Ovary (tissue), 9 donors: Measurements from ENCODE around the gene AJUBA. TPM values are rescaled to one million over a fixed set of nuclear protein-coding genes. Genes with fewer than 3 reads are reported as not detected.
A peak's percentile ranks its signal among the peaks of the same experiment; 100 is the strongest.

ENCODE experiments used
- DNase-seq, 5 donors: peaks; one replicate each; pipeline ENCODE4 v3.0.0-alpha.2; 2019 to 2020
- H3K27ac ChIP-seq, 2 donors: fragments of 200-600 bp; one replicate each; pipeline versions ENCODE4 v1.5.1 to v1.8.0; 2019 to 2022
- H3K27me3 ChIP-seq: fragments of 200-600 bp; one replicate; pipeline ENCODE4 v1.8.0; 2022
- H3K36me3 ChIP-seq: fragments of 200-600 bp; sonication (generic); one replicate; pipeline ENCODE4 v1.5.1; 2019
- H3K4me1 ChIP-seq: one replicate; pipeline ENCODE4 v1.8.1; 2013; ENCODE audit warnings: mild to moderate bottlenecking, moderate library complexity; ENCODE audit not compliant: insufficient read depth
- H3K4me3 ChIP-seq: fragments of 200-600 bp; sonication (generic); one replicate; pipeline ENCODE4 v1.5.1; 2017
- H3K9me3 ChIP-seq, 2 donors: fragments of 200-600 bp in 1 of 2; sonication (generic) in 1 of 2; one replicate each; pipeline versions ENCODE4 v1.5.1 to v1.8.1; 2013 to 2019; ENCODE audit warnings: mild to moderate bottlenecking in 1 of 2, moderate library complexity in 1 of 2
- EP300 ChIP-seq: sonication (generic); formaldehyde crosslinking; IDR thresholded peaks from one replicate; pipeline ENCODE4 v1.6.1; 2017; ENCODE audit warnings: antibody characterized with exemption
- POLR2A ChIP-seq: fragments of 450-650 bp; IDR thresholded peaks from one replicate; pipeline ENCODE4 v1.6.1; 2017; ENCODE audit warnings: antibody characterized with exemption, mild to moderate bottlenecking, moderate library complexity
- WGBS, 3 donors: extraction: QIAGEN DNeasy Blood & Tissue Kit in 1 of 3; methylation state at CpG; one replicate each; pipeline versions ENCODE4 v1.1.5 to v1.1.7; 2013 to 2017; 5-methylcytosine and 5-hydroxymethylcytosine counted together
- intact Hi-C, 4 donors: fragments of 100-400 bp; cut with DNase I; formaldehyde crosslinking; loops; one replicate each; pipeline versions ENCODE4 v1.11.0 to v1.15.1; 2022 to 2023
- polyA plus RNA-seq, 2 donors: library from polyadenylated mRNA; stranded (reverse); fragments of 200-250 nt in 1 of 2; fragments of 350-450 nt in 1 of 2; fragmentation: Illumina TruSeq in 1 of 2; extraction: RNeasy Lipid Tissue Mini Kit (QIAGEN cat#74804) in 1 of 2; gene quantifications; one replicate each; pipeline ENCODE4 v1.2.3, GENCODE V29; 2013 to 2014
- total RNA-seq, 7 donors: library from RNA; depleted of rRNA in 2 of 7; stranded (reverse); fragments of >200 nt in 2 of 7; fragmentation: NEBNext Ultra II Directional in 3 of 7; extraction: Animal tissue kit (Norgen Biotek cat#: 25700) in 3 of 7; gene quantifications; one replicate each; pipeline versions ENCODE4 v1.1.0 to v1.2.4, GENCODE V29; 2016 to 2023
- TF ChIP-seq, protein P1 (sequence below), 3 donors: fragments of 450-650 bp in 2 of 3; fragments of 200-600 bp in 1 of 3; IDR thresholded peaks; one replicate each; pipeline versions ENCODE4 v1.5.1 to v1.8.0; 2016 to 2022; ENCODE audit warnings: antibody characterized with exemption in 3 of 3, mild to moderate bottlenecking in 1 of 3
- donor health status: DM: no; HTN: no; CAD: no; lungs with moderate emphysema.
- donor health status: DM: no; HTN: no; CAD: no.
- donor health status: Bipolar disorder and iron deficiency.
- donor health status: DM: yes; HTN: yes; CAD: no.
- donor health status: DM: no; HTN: no; CAD: no.
- donor health status: DM: yes; HTN: yes; CAD: no.

AJUBA gene
- total and polyA plus RNA-seq, 9 donors, result 11.2 to 34.5 (median 19.1) TPM

DNA sequence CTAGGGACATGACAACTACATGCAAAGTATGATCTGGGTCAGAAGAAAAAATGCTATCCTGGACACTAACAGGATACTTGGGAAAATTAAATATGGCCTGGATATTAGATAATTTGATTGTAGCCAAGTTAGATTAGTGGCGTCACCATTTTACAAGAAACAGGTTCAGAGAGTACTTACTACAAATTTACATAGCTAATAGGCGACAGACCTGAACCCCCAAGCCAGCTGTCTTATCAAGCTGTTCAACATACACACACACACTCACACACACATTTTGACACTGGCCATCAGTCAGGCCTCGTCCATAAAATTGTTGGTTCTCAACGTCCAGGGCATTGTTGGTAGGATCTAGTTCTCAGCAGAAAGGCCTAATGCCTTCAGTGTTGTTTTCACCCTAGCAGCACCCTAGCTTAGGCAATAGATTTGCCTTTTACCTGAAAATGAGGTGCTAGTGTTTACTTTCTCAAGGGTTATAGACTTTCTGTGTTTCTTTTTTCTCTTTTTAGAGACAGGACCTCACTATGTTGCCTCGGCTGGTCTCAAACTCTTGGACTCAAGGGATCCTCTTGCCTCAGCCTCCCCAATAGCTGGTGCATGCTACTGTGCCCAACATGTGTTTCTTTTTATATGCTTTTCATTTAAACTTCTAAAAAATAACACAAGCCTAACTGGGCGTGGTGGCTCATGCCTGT is 30.9 kb upstream of the AJUBA start:
- Histone ChIP-seq H3K4me1 (no peaks in the 10 kb centered on the region), H3K27ac (no peak overlapping the region), H3K27me3 (no peaks in the 10 kb centered on the region), H3K9me3 (no peaks in the 10 kb centered on the region), H3K4me3 (no peak overlapping the region), H3K36me3 (no peaks in the 10 kb centered on the region)
- 68 to 73% (median 71%) methylated on average over 6 of the region's 6 CpGs for whole genome bisulfite sequencing, 3 donors
- TF ChIP-seq EP300, result no peak
- TF ChIP-seq, protein P1, sequence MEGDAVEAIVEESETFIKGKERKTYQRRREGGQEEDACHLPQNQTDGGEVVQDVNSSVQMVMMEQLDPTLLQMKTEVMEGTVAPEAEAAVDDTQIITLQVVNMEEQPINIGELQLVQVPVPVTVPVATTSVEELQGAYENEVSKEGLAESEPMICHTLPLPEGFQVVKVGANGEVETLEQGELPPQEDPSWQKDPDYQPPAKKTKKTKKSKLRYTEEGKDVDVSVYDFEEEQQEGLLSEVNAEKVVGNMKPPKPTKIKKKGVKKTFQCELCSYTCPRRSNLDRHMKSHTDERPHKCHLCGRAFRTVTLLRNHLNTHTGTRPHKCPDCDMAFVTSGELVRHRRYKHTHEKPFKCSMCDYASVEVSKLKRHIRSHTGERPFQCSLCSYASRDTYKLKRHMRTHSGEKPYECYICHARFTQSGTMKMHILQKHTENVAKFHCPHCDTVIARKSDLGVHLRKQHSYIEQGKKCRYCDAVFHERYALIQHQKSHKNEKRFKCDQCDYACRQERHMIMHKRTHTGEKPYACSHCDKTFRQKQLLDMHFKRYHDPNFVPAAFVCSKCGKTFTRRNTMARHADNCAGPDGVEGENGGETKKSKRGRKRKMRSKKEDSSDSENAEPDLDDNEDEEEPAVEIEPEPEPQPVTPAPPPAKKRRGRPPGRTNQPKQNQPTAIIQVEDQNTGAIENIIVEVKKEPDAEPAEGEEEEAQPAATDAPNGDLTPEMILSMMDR (IDR thresholded peaks at IDR 0.05), result no peak
- DNase-seq, result no peak
- intact Hi-C loops, result no loop called here

DNA sequence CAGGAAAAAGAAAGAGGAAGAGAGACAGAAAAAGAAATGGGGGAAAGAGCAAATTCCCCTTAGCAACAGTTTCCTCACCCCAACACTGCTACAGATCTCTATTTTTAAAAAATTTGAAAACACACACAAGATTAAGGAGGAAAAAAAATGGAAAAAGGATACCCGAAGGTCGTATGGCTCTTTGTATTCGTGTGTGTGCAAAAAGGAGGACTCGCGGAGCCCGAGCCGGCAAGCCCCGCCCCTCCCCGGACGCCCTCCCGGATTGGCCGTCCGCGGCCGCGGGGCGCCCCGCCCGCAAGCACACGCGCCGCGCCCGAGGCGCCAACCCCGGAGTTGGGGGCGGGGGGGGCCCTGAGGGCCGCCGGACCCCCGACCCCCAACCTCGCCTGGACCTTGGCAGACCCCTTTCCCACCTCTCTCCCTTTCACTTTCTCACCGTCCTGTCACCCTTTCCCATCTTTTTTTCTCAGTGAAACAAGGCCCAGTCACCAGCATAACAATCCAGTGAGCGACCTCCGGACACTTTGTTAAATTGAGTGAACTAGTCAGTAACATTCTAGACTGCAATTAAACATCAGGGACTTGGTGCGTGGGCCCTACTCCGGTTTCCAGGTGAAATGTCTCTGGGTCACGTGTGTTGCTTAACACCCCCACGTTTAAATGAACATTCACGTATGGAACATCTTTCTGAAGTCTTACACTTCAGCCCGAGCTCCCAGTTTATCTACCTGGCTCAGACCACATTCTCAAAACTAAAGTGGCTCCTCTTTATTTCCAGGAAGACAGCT is 27.8 kb upstream of the AJUBA start, which contains the start of gene C14orf93:
Gene C14orf93 (minus strand): TSS at position 205 of the 788 bp plus-strand sequence. CDS start 11,120 bp downstream, outside the sequence.
- Histone ChIP-seq H3K27me3 (no peaks in the 10 kb centered on the region), H3K9me3 (no peaks in the 10 kb centered on the region), H3K4me3 (peak within 1 kb of the TSS; percentile 41), H3K27ac (peak within 1 kb of the TSS; percentile 70 to 81), H3K4me1 (peaks cover 6% of the 10 kb centered on the region), H3K36me3 (no peaks in the 10 kb centered on the region)
- 1 to 2% (median 2%) methylated on average over 40 of the region's 40 CpGs for WGBS, 3 donors
- no peak for TF ChIP-seq EP300
- TF ChIP-seq, protein P1 (IDR thresholded peaks at IDR 0.05), result no peak
- peak; percentile 80 to 87 (median 83) for DNase-seq
- intact Hi-C loops, result loop anchor here in 1 of 4 donors (5.0 kb wide), 1 partner anchor 292 kb away; the partner anchor contains the start of gene PPP1R3E

GRCh38 chr14:23009483-23009938 is 27.2 kb upstream of the AJUBA start:
- TF ChIP-seq POLR2A (no peak), EP300 (no peak)
- TF ChIP-seq, protein P1 (IDR thresholded peaks at IDR 0.05), result no peak
- intact Hi-C loops, result loop anchor here in 1 of 4 donors (5.0 kb wide), 1 partner anchor 293 kb away; the partner anchor contains the start of gene PPP1R3E
- peak overlapping the region; percentile 41 for H3K4me3 ChIP-seq
- H3K27me3 ChIP-seq, result no peaks in the 10 kb centered on the region
- H3K9me3 ChIP-seq, result no peaks in the 10 kb centered on the region
- WGBS, 3 donors, result 6 to 20% (median 8%) methylated on average over 8 of the region's 8 CpGs
- H3K36me3 ChIP-seq, result no peaks in the 10 kb centered on the region
- H3K4me1 ChIP-seq, result peaks cover 6% of the 10 kb centered on the region
- no peak for DNase-seq
- peak overlapping the region; percentile 70 to 81 for H3K27ac ChIP-seq

- TF ChIP-seq POLR2A, result no peak
- WGBS, 3 donors, result 27 to 38% (median 35%) methylated on average over 3 of the region's 3 CpGs
- Histone ChIP-seq H3K27ac (no peak overlapping the region), H3K27me3 (no peaks in the 10 kb centered on the region), H3K4me1 (peaks cover 6% of the 10 kb centered on the region), H3K9me3 (no peaks in the 10 kb centered on the region), H3K4me3 (no peak overlapping the region), H3K36me3 (no peaks in the 10 kb centered on the region)
- DNase-seq, result no peak
- intact Hi-C loops, result loop anchor here in 1 of 4 donors (5.0 kb wide), 1 partner anchor 293 kb away; the partner anchor contains the start of gene PPP1R3E
These were observed 26.5 kb upstream of the AJUBA start for GRCh38 chr14:23008831-23009230.
